Measurements from ENCODE around the gene ALDH4A1. TPM values are rescaled to one million over a fixed set of nuclear protein-coding genes. Genes with fewer than 3 reads are reported as not detected.

Gene ALDH4A1
- total RNA-seq, 1 experiment from 2014 or later, result 26.1 TPM

- TF ChIP-seq CTCF (conservative IDR thresholded peaks at IDR 0.05), result no peak
- WGBS (ENCODE audit: extremely low coverage, insufficient read length, low lambda C conversion rate), result no CpG with 5 or more reads among the region's 13 CpGs
- H3K27ac ChIP-seq (ENCODE audit: insufficient read length, low read depth, low read length), result no peak overlapping the region
- Mint-ChIP-seq H3K4me1 (peaks cover 31 to 32% of the 10 kb centered on the region in 2 experiments), H3K4me3 (no peak overlapping the region), H3K9me3 (peaks cover 2 to 4% of the 10 kb centered on the region in 2 experiments; a peak in 2 of 5 replicates), H3K27me3 (ENCODE audit: low read depth) (no peaks in the 10 kb centered on the region; the same call in 1 of the 2 replicates), H3K27ac (no peak overlapping the region), H3K36me3 (ENCODE audit: insufficient read depth in 1 of 3, low read depth in 3 of 3) (peaks cover 0 to 5% (median 2%) of the 10 kb centered on the region in 3 experiments; a peak in 4 of 7 replicates)
- H3T11ph ChIP-seq (ENCODE audit: low read length), result no peak overlapping the region
- H2BK20ac ChIP-seq (ENCODE audit: low read depth, low read length, poor library complexity, severe bottlenecking), result no peak overlapping the region
- H3K9me3 ChIP-seq (ENCODE audit: control insufficient read depth, low read depth, low read length), result no peaks in the 10 kb centered on the region
- no peak overlapping the region for H2AK5ac ChIP-seq (ENCODE audit: insufficient read length, low read length)
- H3K23ac ChIP-seq (ENCODE audit: insufficient read length, low read depth, low read length), result no peak overlapping the region
- H4K8ac ChIP-seq (replicated peaks; ENCODE audit: insufficient read length, low read depth, low read length), result no peak overlapping the region
- no peak overlapping the region for H2BK5ac ChIP-seq (ENCODE audit: insufficient read length, low read length)
- H3K4me1 ChIP-seq (ENCODE audit: insufficient read depth, low read length), result no peaks in the 10 kb centered on the region
- no peak overlapping the region for H3K56ac ChIP-seq (ENCODE audit: insufficient read length, low read depth, low read length)
- no peaks in the 10 kb centered on the region for H3K79me2 ChIP-seq (ENCODE audit: insufficient read depth, low read length)
- H3K18ac ChIP-seq (ENCODE audit: insufficient read length, low read depth, low read length), result no peak overlapping the region
- no peak overlapping the region for H2AFZ ChIP-seq (ENCODE audit: low read length)
- H3K27me3 ChIP-seq (ENCODE audit: insufficient read depth, low read length), result no peaks in the 10 kb centered on the region
- no peak overlapping the region for H3K9ac ChIP-seq (ENCODE audit: extremely low read depth, insufficient read length, low read length)
- H4K20me1 ChIP-seq (ENCODE audit: control insufficient read depth, insufficient read depth, insufficient read length), result no peaks in the 10 kb centered on the region
- H2BK120ac ChIP-seq (ENCODE audit: low read depth, low read length, poor library complexity, severe bottlenecking), result no peak overlapping the region
- H3K4ac ChIP-seq (ENCODE audit: low read depth, low read length), result no peak overlapping the region
- H2BK15ac ChIP-seq (ENCODE audit: low read depth, low read length), result no peak overlapping the region
- H3K4me2 ChIP-seq (ENCODE audit: insufficient read depth, insufficient read length, low read length), result no peak overlapping the region
- H3K79me1 ChIP-seq (ENCODE audit: insufficient read depth, low read depth, low read length, poor library complexity, severe bottlenecking), result no peaks in the 10 kb centered on the region
- no peak overlapping the region for H4K91ac ChIP-seq (ENCODE audit: insufficient read length, low read depth, low read length)
- no peak overlapping the region for H2BK12ac ChIP-seq (ENCODE audit: insufficient read length, low read depth, low read length)
- no peak overlapping the region for H4K5ac ChIP-seq (ENCODE audit: insufficient read length, low read depth, low read length)
- no peak for DNase-seq
- H3K23me2 ChIP-seq (ENCODE audit: insufficient read length, low read depth, low read length, poor library complexity, severe bottlenecking), result no peaks in the 10 kb centered on the region
- no peak overlapping the region; the same call in 1 of the 2 replicates for H3K14ac ChIP-seq (ENCODE audit: insufficient read depth, low read length)
Observed at GRCh38 chr1:18926315-18927081, 24.1 kb upstream of the ALDH4A1 start.
